SU-DHL-6 (cell line): ENCODE results near the gene ASB16.

ENCODE experiments used
- EZH2phosphoT487 ChIP-seq: fragments of 200-600 bp; sonication (generic), shearing (Covaris generic); conservative IDR thresholded peaks from 2 replicates; pipeline ENCODE4 v1.6.1; 2018; ENCODE audit warnings: mild to moderate bottlenecking, antibody characterized with exemption, low read length, moderate library complexity, mixed read lengths
- TF ChIP-seq, protein P1 (sequence below): fragments of 200-600 bp; sonication (generic); IDR thresholded peaks from one replicate; pipeline ENCODE4 v1.5.1; 2017; ENCODE audit warnings: antibody characterized with exemption, mild to moderate bottlenecking, low read length, moderate library complexity; ENCODE audit not compliant: insufficient read depth, poor library complexity, severe bottlenecking

DNA sequence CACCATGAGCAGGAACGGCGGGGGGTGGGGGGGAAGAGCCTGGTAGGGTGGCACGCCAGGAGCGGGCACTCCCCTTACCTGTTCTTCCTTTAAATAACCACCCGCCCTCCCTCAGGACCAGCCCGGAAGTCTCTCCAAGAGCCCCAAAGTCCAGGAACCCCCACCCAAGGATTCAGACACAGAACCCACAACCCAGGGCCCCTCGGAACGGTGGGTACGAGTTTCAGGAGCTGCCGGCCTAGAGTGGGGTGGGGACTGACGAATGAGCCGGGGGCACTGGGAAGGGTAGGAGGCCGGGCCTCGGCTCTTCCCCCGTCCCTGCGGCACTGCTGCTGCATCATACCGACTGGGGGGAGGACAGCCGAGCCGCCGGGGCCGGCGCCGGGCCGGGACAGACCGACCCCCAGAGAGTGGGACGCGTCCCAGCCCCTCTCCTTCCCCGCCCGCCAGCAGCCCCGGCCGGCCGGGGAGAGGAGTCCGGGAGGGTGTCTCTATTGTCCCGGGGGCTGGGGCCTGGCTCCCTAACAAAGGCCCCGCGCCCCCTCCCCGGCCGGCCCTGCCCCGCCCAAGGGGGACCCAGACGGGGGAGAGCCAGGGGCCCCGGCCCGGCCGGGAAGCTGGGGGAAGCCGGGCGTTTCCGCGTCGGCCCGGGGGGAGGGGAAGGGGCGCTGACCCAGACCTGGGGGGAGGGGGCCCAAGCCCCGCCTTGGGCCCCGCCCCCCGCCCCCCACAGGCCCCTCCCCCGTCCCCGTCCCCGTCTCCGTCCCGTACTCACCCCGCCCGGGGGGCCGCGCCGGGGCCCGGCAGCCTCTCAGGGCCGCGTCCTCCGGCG lies 28.4 kb downstream of the ASB16 start:
- TF ChIP-seq, protein P1, sequence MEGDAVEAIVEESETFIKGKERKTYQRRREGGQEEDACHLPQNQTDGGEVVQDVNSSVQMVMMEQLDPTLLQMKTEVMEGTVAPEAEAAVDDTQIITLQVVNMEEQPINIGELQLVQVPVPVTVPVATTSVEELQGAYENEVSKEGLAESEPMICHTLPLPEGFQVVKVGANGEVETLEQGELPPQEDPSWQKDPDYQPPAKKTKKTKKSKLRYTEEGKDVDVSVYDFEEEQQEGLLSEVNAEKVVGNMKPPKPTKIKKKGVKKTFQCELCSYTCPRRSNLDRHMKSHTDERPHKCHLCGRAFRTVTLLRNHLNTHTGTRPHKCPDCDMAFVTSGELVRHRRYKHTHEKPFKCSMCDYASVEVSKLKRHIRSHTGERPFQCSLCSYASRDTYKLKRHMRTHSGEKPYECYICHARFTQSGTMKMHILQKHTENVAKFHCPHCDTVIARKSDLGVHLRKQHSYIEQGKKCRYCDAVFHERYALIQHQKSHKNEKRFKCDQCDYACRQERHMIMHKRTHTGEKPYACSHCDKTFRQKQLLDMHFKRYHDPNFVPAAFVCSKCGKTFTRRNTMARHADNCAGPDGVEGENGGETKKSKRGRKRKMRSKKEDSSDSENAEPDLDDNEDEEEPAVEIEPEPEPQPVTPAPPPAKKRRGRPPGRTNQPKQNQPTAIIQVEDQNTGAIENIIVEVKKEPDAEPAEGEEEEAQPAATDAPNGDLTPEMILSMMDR, result no peak
- no peak for TF ChIP-seq EZH2phosphoT487
